WERI-Rb-1 (cell line): ENCODE results near the gene FCHSD2.

Source experiments
- DNase-seq: peaks from one replicate; pipeline ENCODE4 v3.0.0-alpha.2; 2020
- H3K27ac ChIP-seq: fragments of 250-450 bp; sonication (Bioruptor Pico); 2 replicates; pipeline ENCODE4 v1.5.1; 2020; ENCODE audit warnings: mild to moderate bottlenecking, moderate library complexity
- H3K27me3 ChIP-seq: fragments of 250-450 bp; sonication (Bioruptor Pico); 2 replicates; pipeline ENCODE4 v1.5.1; 2021; ENCODE audit warnings: mild to moderate bottlenecking, low read depth, moderate library complexity; ENCODE audit not compliant: insufficient read depth, severe bottlenecking
- H3K36me3 ChIP-seq: fragments of 250-450 bp; sonication (Bioruptor Pico); 2 replicates; pipeline ENCODE4 v1.5.1; 2020; ENCODE audit warnings: mild to moderate bottlenecking, moderate library complexity
- H3K4me3 ChIP-seq: 2 replicates; pipeline ENCODE4 v1.5.1; 2011; ENCODE audit warnings: low read depth, mild to moderate bottlenecking, control low read depth, low read length
- H3K9me3 ChIP-seq: fragments of 250-450 bp; sonication (Bioruptor Pico); 2 replicates; pipeline ENCODE4 v1.5.1; 2021; ENCODE audit warnings: mild to moderate bottlenecking, moderate library complexity; ENCODE audit not compliant: severe bottlenecking
- TF ChIP-seq, protein P1 (sequence below): IDR thresholded peaks from 2 replicates; pipeline ENCODE4 v1.5.1; 2011; ENCODE audit warnings: low read depth, mild to moderate bottlenecking, control low read depth, inconsistent platforms, low read length

Gene FCHSD2

DNA sequence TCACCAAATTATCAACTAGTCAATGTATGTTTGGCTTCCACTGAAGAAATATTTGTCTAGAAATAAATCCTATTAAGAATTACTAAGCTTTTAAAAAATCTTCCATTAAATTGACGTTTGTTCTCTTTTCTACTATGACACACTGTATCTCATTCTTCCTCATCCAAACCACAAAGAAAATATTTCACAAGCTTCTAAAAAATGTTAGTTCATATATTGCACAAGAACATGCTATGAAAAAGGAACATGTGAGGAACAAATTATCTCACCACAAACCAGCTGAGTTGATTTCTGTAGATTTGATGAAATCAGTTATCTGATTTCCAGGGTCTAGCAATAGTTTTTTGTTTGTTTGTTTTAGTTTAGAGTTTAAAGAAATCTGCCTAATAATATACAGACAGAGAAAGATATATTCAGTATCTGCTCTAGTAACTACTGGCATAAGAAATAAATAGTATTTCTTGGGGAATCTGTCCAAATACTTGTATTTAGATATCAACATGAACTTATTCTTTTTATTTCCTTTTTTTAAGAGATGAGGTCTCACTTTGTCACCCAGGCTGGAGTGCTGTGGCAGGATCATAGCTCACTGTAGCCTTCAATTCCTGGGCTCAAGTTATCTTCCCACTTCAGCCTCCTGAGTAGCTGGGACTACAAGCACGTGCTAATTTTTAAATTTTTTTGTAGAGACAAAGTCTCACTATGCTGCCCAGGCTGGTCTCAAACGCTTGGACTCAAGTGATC is 166.2 kb downstream of the FCHSD2 start:
- Histone ChIP-seq H3K36me3 (peaks cover 12% of the 10 kb centered on the region), H3K9me3 (no peaks in the 10 kb centered on the region), H3K4me3 (no peak overlapping the region), H3K27ac (no peak overlapping the region), H3K27me3 (no peaks in the 10 kb centered on the region)
- TF ChIP-seq, protein P1, sequence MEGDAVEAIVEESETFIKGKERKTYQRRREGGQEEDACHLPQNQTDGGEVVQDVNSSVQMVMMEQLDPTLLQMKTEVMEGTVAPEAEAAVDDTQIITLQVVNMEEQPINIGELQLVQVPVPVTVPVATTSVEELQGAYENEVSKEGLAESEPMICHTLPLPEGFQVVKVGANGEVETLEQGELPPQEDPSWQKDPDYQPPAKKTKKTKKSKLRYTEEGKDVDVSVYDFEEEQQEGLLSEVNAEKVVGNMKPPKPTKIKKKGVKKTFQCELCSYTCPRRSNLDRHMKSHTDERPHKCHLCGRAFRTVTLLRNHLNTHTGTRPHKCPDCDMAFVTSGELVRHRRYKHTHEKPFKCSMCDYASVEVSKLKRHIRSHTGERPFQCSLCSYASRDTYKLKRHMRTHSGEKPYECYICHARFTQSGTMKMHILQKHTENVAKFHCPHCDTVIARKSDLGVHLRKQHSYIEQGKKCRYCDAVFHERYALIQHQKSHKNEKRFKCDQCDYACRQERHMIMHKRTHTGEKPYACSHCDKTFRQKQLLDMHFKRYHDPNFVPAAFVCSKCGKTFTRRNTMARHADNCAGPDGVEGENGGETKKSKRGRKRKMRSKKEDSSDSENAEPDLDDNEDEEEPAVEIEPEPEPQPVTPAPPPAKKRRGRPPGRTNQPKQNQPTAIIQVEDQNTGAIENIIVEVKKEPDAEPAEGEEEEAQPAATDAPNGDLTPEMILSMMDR = no peak
- DNase-seq = no peak

DNA sequence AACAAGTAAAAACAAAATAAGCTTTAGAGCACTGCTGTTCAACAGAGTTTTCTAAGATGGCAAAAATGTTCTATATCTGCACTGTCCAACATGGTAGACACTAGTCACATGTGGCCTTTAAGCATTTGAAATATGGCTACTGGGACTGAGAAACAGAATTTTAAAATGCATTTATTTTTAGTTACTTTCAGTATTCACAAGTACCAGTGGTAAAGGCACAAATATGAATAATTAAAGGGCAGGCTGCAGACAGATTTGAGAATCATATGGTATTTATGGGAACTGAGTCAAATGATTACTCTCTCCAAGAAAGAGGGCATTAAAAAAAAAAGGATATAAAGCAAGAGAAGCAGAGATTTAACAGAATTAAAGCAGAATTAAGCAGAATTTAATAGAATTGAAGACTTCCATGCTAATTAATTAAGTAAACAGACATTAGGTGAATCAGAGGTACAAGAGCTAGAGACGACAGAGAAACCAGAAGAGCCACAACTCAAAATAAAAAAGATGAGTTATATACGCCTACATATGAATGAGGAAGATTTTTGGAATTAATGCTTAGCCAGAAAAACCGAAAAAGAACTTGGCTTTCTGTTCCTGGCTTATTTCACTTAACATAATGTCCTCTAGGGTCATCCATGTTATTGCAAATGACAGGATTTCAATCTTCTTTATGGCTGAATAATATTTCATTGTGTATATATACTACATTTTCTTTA is 167.5 kb downstream of the FCHSD2 start:
- Histone ChIP-seq H3K4me3 (no peak overlapping the region), H3K27ac (no peak overlapping the region), H3K27me3 (no peaks in the 10 kb centered on the region), H3K9me3 (no peaks in the 10 kb centered on the region), H3K36me3 (peaks cover 10% of the 10 kb centered on the region)
- TF ChIP-seq, protein P1 = no peak
- DNase-seq = no peak

DNA sequence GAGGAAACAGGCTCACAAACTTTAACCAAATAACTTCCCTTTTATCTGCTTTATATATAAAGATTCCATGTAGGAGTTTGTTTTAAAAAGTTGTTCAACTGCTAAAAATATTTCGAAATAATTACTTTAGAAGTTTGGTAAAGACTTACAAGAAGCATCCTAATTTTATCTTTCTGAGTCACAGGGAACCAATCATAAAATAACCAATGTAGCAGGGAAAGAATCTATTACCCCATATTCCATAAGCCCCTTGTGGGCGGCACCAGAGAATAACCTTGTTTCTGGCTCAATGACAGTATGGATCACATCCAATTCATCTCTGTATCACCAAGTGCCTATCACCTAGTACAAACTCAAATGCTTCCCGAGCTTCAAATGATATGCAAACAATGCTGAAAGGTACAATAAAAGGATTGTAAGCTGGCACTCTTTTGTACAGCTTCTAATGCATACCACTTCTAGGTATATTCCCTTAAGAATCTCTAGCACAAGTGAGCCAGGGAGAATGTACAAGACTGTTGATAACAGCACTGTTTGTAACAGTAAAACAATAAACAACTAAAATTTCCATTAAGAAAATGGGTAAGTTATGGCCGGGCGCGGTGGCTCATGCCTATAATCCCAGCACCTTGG is 169.5 kb downstream of the FCHSD2 start:
- H3K4me3 ChIP-seq = no peak overlapping the region
- no peaks in the 10 kb centered on the region for H3K27me3 ChIP-seq
- no peak overlapping the region for H3K27ac ChIP-seq
- no peak for DNase-seq
- TF ChIP-seq, protein P1 = no peak
- no peaks in the 10 kb centered on the region for H3K9me3 ChIP-seq
- H3K36me3 ChIP-seq = peaks cover 6% of the 10 kb centered on the region

DNA sequence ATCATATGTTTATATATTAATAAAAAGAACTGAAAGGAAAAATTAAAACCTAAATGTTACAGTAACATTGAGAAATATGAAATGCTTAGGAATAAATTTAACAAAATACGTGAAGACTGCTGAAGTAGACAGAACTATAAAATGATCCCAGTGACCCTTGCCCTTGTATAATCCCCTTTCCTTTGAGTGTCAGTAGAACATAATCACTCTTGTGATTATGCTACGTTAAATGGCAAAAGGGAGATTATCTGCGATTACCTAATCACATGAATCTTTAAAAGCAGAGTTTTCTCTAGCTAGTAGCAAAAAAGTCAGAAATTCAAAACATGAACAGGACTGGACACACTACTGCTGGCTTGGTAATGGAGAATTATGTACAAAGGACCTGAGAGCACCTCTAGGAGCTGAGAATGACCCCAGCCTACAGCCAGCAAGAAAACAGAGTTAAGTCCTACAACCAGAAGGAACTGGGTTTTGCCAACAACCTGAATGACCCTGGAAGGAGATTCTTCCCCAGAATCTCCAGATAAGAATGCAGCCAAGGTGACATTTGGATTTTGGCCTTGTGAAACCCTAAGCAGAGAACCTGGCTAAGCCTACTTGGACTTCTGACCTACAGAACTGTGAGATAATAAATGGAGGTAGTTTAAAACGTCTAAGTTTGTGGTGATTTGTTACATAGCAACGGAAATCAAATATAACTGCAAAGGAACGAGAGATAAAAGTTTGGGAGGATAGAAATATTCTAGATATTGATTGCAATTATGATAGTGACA is 170.7 kb downstream of the FCHSD2 start:
- H3K27me3 ChIP-seq = no peaks in the 10 kb centered on the region
- peaks cover 3% of the 10 kb centered on the region; the same call in 1 of the 2 replicates for H3K36me3 ChIP-seq
- no peak overlapping the region for H3K4me3 ChIP-seq
- DNase-seq = no peak
- no peaks in the 10 kb centered on the region for H3K9me3 ChIP-seq
- TF ChIP-seq, protein P1 = no peak
- no peak overlapping the region for H3K27ac ChIP-seq

DNA sequence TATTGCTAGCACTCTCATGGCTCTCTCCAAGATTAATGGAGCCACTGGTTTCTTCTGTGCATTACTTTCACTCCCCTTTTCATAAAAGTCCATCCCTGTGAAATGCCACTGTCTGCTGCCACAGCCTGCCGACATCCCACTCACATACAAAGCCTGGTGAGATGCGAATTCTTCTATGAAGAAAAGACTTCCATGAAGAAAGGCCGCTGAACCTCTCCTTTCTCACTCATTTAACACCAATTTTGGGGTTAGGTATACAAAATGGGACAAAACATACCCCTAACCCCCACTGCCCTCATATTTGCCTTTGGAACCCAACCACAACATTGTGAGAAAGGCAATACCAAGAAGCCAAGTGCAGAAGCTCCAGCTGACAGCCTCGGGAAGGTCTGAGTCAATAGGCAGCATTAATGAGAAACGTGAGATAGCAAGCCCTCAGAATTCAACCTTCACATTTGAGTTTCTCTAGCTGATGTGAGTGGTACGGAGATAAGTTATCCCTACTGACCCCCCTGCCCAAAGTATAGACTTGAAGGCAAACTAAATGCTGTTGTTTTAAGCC is 171.5 kb downstream of the FCHSD2 start:
- no peaks in the 10 kb centered on the region for H3K27me3 ChIP-seq
- no peak overlapping the region for H3K27ac ChIP-seq
- no peak overlapping the region for H3K4me3 ChIP-seq
- H3K36me3 ChIP-seq = peaks cover 3% of the 10 kb centered on the region; the same call in 1 of the 2 replicates
- DNase-seq = no peak
- no peaks in the 10 kb centered on the region for H3K9me3 ChIP-seq
- TF ChIP-seq, protein P1 = no peak
